GM21447 (cell line): Measurements from ENCODE around the gene LRRC34.

ENCODE experiments used
- ATAC-seq: cut with Tn5 transposase; IDR thresholded peaks from one replicate; pipeline ENCODE4 v1.9.1; 2021; ENCODE audit not compliant: unreplicated experiment

Gene LRRC34

DNA sequence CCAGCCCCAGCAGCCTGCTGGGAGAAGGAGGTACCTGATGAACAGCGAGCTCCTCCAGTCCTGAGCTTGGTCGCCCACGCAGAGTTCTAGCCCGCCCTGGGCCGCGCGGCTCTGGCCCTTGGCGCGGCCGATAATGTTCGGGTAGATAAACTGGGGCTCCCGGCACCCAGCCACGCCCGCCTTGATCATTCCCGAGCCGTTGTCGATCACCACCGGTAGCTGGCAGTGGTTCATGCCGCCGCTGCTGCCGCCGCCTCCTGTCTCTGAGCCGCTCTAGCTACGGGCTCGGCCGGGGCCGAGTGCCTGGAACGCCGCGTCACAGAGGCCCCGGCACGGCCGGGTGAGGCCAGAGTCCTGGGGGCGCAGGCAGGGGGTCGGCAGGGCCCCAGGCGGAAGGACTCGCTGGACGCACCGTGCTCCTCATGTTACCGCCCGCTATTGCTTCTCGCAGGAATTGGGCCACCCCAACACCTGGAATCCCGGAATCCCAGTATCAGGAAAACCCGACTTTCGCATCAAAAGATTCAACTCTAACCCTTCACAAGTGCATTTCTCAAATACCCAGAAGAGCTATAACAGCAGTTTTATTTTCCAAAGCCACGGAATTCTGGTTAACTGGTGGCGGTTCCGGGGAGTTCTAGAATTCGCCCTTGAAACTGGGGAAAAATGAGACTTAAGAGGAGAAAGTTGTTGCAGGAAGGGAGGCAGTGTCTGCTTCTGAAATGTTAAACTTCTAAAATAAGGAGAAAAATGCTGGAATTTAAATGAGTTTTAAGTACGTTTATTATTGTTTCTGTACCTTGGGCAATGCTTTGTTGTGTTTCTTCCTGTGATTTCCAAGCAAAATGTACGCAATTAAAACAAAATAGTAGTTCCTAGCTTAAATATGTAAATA is 43.2 kb downstream of the LRRC34 start, which contains the start of gene ACTRT3:
TSS of gene ACTRT3 (minus strand) at position 275 of the 895 bp plus-strand sequence. CDS start at position 234, 41 bp downstream.
- ATAC-seq = peak; percentile 11

DNA sequence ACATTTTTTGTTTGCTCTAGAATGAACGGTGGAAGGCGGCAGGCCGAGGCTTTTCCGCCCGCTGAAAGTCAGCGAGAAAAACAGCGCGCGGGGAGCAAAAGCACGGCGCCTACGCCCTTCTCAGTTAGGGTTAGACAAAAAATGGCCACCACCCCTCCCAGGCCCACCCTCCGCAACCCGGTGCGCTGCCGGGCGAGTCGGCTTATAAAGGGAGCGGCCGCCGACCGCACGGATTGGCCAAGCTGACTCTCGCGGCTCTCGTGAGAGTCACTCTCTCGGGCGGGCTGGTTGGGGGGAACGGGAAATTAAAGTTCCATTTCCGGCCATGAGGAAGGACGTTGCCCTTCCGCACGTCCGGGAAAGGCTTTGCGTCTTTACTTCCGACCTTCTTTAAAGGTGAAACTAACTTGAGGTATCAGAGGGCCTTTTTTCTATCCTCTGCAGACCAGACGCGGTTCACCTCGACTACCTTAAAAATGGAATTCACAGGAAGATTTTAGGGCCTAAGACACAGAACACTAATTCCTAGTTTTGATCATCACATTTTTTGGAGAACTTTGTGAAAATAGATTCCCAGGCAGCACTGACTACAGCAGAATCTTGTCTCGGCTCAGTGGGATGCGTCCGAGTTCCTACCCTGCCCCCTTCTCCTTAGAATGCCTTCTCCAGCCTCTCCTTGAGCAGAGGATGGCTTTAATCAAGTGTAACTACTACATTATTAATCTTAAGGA is 47.7 kb downstream of the LRRC34 start, which contains the start of gene TERC:
TSS of gene TERC (minus strand) at position 179 of the 731 bp plus-strand sequence.
- ATAC-seq = peak; percentile 63

- peak; percentile 42 for ATAC-seq
Measured at GRCh38 chr3:169764312-169764881, 48.3 kb downstream of the LRRC34 start.

DNA sequence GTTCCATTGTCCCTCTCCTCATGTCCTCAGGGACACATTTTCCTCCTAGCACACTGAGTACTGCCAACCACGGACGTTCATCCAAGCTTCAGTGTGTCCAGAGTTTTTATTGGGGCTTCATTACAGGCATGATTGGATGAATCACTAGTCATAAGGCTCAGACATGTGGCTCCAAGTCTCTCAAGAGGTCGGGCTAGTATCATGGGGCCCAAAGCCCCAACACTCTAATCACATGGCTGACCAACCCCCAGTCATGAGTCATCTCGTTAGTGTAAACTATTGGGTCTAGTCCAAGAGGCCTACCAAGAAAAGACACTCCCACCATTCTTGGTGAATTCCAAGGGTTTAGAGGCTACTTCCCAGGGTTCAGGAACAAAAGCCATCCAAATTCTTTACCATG is 52.2 kb downstream of the LRRC34 start:
- no peak for ATAC-seq

GRCh38 chr3:169759256-169759655 is 53.4 kb downstream of the LRRC34 start:
- ATAC-seq = peak; percentile 52

GRCh38 chr3:169758359-169758994 is 54.2 kb downstream of the LRRC34 start:
- ATAC-seq = no peak

DNA sequence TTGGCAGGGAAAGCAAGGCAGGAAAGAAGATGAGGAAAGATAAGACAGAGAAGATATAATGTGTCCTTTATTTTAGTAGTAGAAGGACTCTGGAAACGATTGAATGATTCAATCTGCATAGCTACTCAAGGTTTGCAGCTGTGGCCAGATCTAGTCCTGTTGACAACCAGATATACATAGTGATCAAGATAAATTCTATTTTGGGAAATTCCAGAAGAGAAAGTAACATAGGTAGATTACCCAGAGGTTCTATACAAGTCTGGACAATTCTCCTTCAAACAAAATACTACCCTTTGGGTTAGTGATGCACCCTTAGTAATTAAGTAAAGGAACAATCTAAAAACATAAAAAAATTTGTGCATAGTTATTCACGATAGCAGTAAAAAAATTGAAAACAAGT is 57.2 kb downstream of the LRRC34 start:
- ATAC-seq = no peak

DNA sequence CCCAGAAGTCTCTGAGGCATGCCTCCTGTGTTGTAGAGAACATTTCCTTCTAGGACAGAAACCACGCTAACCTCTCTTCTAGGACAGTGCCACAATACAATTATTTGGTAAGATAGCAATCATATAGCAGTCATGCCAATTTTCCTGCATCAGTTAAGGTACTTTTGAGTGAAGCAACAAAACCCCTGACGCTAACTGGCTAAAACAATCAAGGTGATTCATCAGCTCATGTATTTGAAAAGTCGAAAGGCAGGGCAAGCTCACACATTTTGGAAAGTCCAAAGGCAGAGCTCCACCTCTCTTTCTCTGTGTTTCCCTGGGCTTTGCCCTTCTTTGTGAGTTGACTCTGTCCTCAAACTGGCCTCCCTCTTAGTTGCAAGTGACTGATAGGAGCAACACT is 58.0 kb downstream of the LRRC34 start:
- no peak for ATAC-seq

GRCh38 chr3:169751875-169752274 is 60.8 kb downstream of the LRRC34 start:
- no peak for ATAC-seq

DNA sequence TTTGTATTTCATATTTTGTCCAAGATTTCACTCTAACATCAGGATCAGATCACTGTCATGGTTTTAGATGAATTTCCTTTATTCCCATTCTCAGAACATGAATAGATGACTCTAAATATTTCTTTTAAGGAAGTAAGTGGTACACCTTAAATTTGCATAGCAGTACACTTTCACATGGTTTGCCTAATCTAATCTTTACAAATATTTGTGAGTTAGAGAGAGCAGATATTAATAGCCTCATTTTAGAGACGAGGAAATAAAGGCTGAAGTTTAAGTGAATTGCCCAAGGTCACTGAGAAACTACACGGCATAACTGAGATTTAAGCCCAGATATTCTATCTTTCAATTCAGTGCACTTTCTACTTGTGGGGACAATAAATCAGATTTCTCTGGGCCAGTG is 62.0 kb downstream of the LRRC34 start:
- no peak for ATAC-seq

DNA sequence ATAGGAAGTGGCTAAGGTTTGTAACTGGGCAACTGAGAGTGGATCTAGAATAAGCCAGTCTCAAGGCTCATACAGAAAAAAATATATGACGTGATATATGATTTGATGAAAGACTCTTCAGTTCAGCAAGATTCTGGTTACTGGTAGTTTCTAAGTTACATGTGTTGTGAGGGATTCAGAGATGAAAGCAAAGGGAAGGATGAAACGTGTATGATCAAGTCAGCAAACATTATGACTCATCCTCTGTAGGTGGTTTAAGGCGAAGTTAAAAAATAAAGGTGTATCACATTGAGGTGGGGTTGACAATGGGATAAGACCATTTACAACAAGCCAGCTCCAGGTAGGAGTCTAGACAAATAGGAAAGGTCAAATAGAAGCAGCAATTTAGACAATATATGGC is 64.0 kb downstream of the LRRC34 start:
- no peak for ATAC-seq

DNA sequence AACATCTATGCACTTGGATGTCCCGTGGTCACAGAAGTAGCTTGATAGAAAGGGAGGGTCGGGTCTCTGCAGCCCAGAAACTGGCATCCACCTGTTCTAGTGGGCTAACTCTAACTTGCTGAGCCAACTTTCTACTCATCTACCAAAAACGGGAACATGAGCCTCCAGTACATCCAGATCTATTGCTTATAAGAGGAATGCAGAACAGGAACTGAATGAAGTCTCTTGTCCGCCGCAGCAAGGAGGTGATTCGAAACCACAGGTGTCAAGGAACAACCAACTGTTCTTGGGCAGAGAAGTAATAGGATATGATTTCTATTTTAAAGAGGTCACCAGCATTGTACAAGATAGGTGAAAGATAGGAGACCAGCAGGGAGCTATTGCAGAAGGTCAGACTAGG is 65.8 kb downstream of the LRRC34 start:
- ATAC-seq = no peak

- ATAC-seq = no peak
Measured at GRCh38 chr3:169744366-169745054, 68.2 kb downstream of the LRRC34 start.
